Endometrium (tissue), 2 donors: ENCODE measurements around the gene ARSJ.
"Not testable (repeated sequence)": the region's sequence is repeated elsewhere in the genome, so short reads cannot be mapped to it uniquely, and the experiment has no call there.

Source experiments
- FAIRE-seq: peaks from 2 replicates; lab custom pipeline; 2012; peaks lifted over from hg19 to GRCh38; lab: Jason Lieb, UNC
- donor health status: control.
- donor health status: control.

Gene ARSJ

GRCh38 chr4:113957956-113958355, 21.5 kb downstream of the ARSJ start:
- no peak for FAIRE-seq

- FAIRE-seq = no peak
Measured at GRCh38 chr4:113955948-113956347, 23.5 kb downstream of the ARSJ start.

- FAIRE-seq = no peak
Measured at GRCh38 chr4:113955411-113955810, 24.0 kb downstream of the ARSJ start.

GRCh38 chr4:113953888-113954287, 25.6 kb downstream of the ARSJ start:
- no peak for FAIRE-seq

GRCh38 chr4:113952452-113953029, 26.9 kb downstream of the ARSJ start:
- FAIRE-seq = no peak

- FAIRE-seq = no peak
Measured at GRCh38 chr4:113951263-113951662, 28.2 kb downstream of the ARSJ start.

GRCh38 chr4:113950207-113950606, 29.2 kb downstream of the ARSJ start:
- FAIRE-seq = no peak

GRCh38 chr4:113947484-113947883, 32.0 kb downstream of the ARSJ start:
- no peak for FAIRE-seq

GRCh38 chr4:113945906-113946305, 33.5 kb downstream of the ARSJ start:
- no peak for FAIRE-seq

GRCh38 chr4:113943863-113944262, 35.6 kb downstream of the ARSJ start:
- FAIRE-seq = no peak

GRCh38 chr4:113943085-113943484, 36.4 kb downstream of the ARSJ start:
- FAIRE-seq = no peak

- no peak for FAIRE-seq
Measured at GRCh38 chr4:113941836-113942235, 37.6 kb downstream of the ARSJ start.

- FAIRE-seq = not testable (repeated sequence)
Measured at GRCh38 chr4:113940103-113940502, 39.3 kb downstream of the ARSJ start.

GRCh38 chr4:113935190-113935589, 44.3 kb downstream of the ARSJ start:
- FAIRE-seq = no peak

GRCh38 chr4:113924706-113925105, 54.7 kb downstream of the ARSJ start:
- FAIRE-seq = not testable (repeated sequence)

GRCh38 chr4:113921089-113921794, 58.2 kb downstream of the ARSJ start:
- FAIRE-seq = no peak

GRCh38 chr4:113919611-113920010, 59.8 kb downstream of the ARSJ start:
- FAIRE-seq = no peak

GRCh38 chr4:113919145-113919544, 60.3 kb downstream of the ARSJ start:
- no peak for FAIRE-seq

GRCh38 chr4:113908829-113909228, 70.6 kb downstream of the ARSJ start:
- no peak for FAIRE-seq

- no peak for FAIRE-seq
Measured at GRCh38 chr4:113907559-113907958, 71.9 kb downstream of the ARSJ start.

- FAIRE-seq = no peak
Measured at GRCh38 chr4:113905301-113905700, 74.1 kb downstream of the ARSJ start.

- no peak for FAIRE-seq
Measured at GRCh38 chr4:113904877-113905276, 74.6 kb downstream of the ARSJ start.

- FAIRE-seq = no peak
Measured at GRCh38 chr4:113901994-113902787, 77.3 kb downstream of the ARSJ start.
